Adrenal gland (tissue), 5 donors: ENCODE data around the gene BEST4.

ENCODE experiments used
- CTCF ChIP-seq, 6 experiments: fragments of 450-650 bp in 4 of 6; fragments of 200-600 bp in 2 of 6; sonication (generic) in 1 of 6; IDR thresholded peaks; 1 replicate in 5 of 6; 2 replicates in 1 of 6; pipeline versions ENCODE4 v1.5.1 to v1.8.0; 2016 to 2021; ENCODE audit warnings: antibody characterized with exemption in 6 of 6, mild to moderate bottlenecking in 2 of 6, moderate library complexity in 1 of 6
- POLR2A ChIP-seq, 2 donors: fragments of 450-650 bp; IDR thresholded peaks; one replicate each; pipeline ENCODE4 v1.6.1; 2017; ENCODE audit warnings: antibody characterized with exemption in 2 of 2, mild to moderate bottlenecking in 2 of 2, moderate library complexity in 1 of 2
- donor health status: DM: no; HTN: no; CAD: no.

- TF ChIP-seq CTCF (IDR thresholded peaks at IDR 0.05) (no peak), POLR2A (IDR thresholded peaks at IDR 0.05) (no peak)
These were observed 3.6 kb downstream of the BEST4 start for GRCh38 chr1:44784094-44785028.
